ENCODE data around the gene MYH11.

The MYH11 gene

GRCh38 chr16:15835136-15835878 lies 21.5 kb downstream of the MYH11 start:
- peak in 2 of 3 donors; percentile 25 to 26 for DNase-seq
- 100% methylated on average over 1 of the region's 2 CpGs for whole genome bisulfite sequencing (ENCODE audit: insufficient coverage)
- Histone ChIP-seq H3K9me3 (ENCODE audit: control extremely low read depth in 1 of 5, control insufficient read depth in 4 of 5, insufficient read depth in 2 of 5, low read depth in 1 of 5, low read length in 4 of 5) (no peaks in the 10 kb centered on the region), H3K4me1 (ENCODE audit: control extremely low read depth in 1 of 4, control insufficient read depth in 4 of 4, insufficient read depth in 4 of 4, low read length in 3 of 4) (peaks cover 0 to 19% (median 9%) of the 10 kb centered on the region in 4 experiments), H3K27ac (ENCODE audit: insufficient read depth in 1 of 2, low read depth in 1 of 2, low read length in 2 of 2, poor library complexity in 1 of 2, severe bottlenecking in 2 of 2) (no peak overlapping the region), H3K27me3 (replicated peaks in 2 of 5; ENCODE audit: control insufficient read depth in 4 of 5, insufficient read depth in 5 of 5, low read length in 4 of 5) (no peaks in the 10 kb centered on the region), H3K4me3 (ENCODE audit: control insufficient read depth in 1 of 7, extremely low read depth in 1 of 7, insufficient read depth in 4 of 7, low read depth in 2 of 7, low read length in 6 of 7) (no peak overlapping the region), H3K36me3 (ENCODE audit: control insufficient read depth in 4 of 4, insufficient read depth in 4 of 4, low read length in 3 of 4) (no peaks in the 10 kb centered on the region)
- CTCF ChIA-PET: no interaction called here
- POLR2A ChIA-PET: interaction anchor here (0.6 kb wide), 1 partner anchor 65 kb away, joined by 3 read pairs; no protein-coding TSS in a partner anchor

DNA sequence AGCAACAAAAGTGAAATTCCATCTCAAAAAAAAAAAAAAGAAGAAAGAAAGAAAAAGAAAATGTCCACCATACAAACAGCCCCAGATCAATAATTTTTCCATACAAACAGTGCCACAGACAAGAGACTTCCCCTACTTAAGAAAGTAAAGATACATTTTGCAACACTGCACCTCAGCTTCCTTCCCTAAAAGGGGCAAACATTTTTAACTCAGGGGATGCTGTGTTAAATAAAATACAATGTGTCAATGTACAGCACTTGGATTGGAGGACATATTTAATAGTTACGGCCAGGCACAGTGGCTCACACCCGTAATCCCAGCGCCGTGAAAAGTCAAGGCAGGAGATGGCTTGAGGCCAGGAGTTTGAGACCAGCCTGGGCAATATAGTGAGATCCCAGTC lies 22.3 kb downstream of the MYH11 start:
- POLR2A ChIA-PET: no interaction called here
- CTCF ChIA-PET: interaction anchor here (0.7 kb wide), 2 partner anchors 12 to 21 kb away, joined by 3 read pairs; no protein-coding TSS in a partner anchor
- 98% methylated on average over 4 of the region's 4 CpGs for WGBS (ENCODE audit: insufficient coverage)

DNA sequence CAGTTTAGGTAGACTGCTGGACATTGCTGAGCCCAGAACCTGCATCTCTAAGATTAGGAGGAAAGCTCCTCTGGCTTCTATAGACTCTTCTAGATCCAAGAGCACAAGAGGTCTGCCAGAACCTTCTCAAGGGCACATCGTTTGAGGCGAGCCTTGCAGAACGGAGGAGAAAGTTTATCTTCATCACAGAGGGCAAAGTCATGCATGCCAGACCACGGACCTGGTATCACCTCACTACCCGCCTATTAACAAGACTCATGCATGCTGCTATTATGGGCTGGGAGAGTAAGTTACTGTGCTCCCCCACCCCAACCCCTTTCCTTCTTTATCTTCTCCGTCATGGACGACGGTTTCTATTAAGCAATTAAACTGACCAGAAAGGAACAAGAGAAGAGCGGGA lies 23.3 kb downstream of the MYH11 start:
- 88% methylated on average over 7 of the region's 9 CpGs for WGBS (ENCODE audit: insufficient coverage)
- H3K36me3 ChIP-seq (ENCODE audit: control insufficient read depth in 4 of 4, insufficient read depth in 4 of 4, low read length in 3 of 4): no peaks in the 10 kb centered on the region
- ChIA-PET POLR2A (no interaction called here), CTCF (interaction anchor here (1.3 to 1.6 kb wide), 2 partner anchors 8 to 11 kb away, joined by 3 to 9 read pairs; no protein-coding TSS in a partner anchor)
- H3K4me3 ChIP-seq (ENCODE audit: control insufficient read depth in 1 of 7, extremely low read depth in 1 of 7, insufficient read depth in 4 of 7, low read depth in 2 of 7, low read length in 6 of 7): no peak overlapping the region
- H3K4me1 ChIP-seq (ENCODE audit: control extremely low read depth in 1 of 4, control insufficient read depth in 4 of 4, insufficient read depth in 4 of 4, low read length in 3 of 4): peaks cover 0 to 22% (median 9%) of the 10 kb centered on the region in 4 experiments
- H3K9me3 ChIP-seq (ENCODE audit: control extremely low read depth in 1 of 5, control insufficient read depth in 4 of 5, insufficient read depth in 2 of 5, low read depth in 1 of 5, low read length in 4 of 5): no peaks in the 10 kb centered on the region
- peak in 1 of 3 donors; percentile 9 for DNase-seq
- H3K27ac ChIP-seq (ENCODE audit: insufficient read depth in 1 of 2, low read depth in 1 of 2, low read length in 2 of 2, poor library complexity in 1 of 2, severe bottlenecking in 2 of 2): no peak overlapping the region
- no peaks in the 10 kb centered on the region for H3K27me3 ChIP-seq (replicated peaks in 2 of 5; ENCODE audit: control insufficient read depth in 4 of 5, insufficient read depth in 5 of 5, low read length in 4 of 5)

More for the DNA sequence above, 22.3 kb downstream of the MYH11 start:
- Histone ChIP-seq H3K27ac (ENCODE audit: insufficient read depth in 1 of 2, low read depth in 1 of 2, low read length in 2 of 2, poor library complexity in 1 of 2, severe bottlenecking in 2 of 2) (no peak overlapping the region), H3K4me1 (ENCODE audit: control extremely low read depth in 1 of 4, control insufficient read depth in 4 of 4, insufficient read depth in 4 of 4, low read length in 3 of 4) (peaks cover 0 to 20% (median 9%) of the 10 kb centered on the region in 4 experiments), H3K9me3 (ENCODE audit: control extremely low read depth in 1 of 5, control insufficient read depth in 4 of 5, insufficient read depth in 2 of 5, low read depth in 1 of 5, low read length in 4 of 5) (no peaks in the 10 kb centered on the region), H3K27me3 (replicated peaks in 2 of 5; ENCODE audit: control insufficient read depth in 4 of 5, insufficient read depth in 5 of 5, low read length in 4 of 5) (no peaks in the 10 kb centered on the region), H3K4me3 (ENCODE audit: control insufficient read depth in 1 of 7, extremely low read depth in 1 of 7, insufficient read depth in 4 of 7, low read depth in 2 of 7, low read length in 6 of 7) (no peak overlapping the region), H3K36me3 (ENCODE audit: control insufficient read depth in 4 of 4, insufficient read depth in 4 of 4, low read length in 3 of 4) (no peaks in the 10 kb centered on the region)
- DNase-seq: peak in 2 of 3 donors; percentile 40 to 45

- peaks cover 0 to 22% (median 9%) of the 10 kb centered on the region in 4 experiments for H3K4me1 ChIP-seq (ENCODE audit: control extremely low read depth in 1 of 4, control insufficient read depth in 4 of 4, insufficient read depth in 4 of 4, low read length in 3 of 4)
- no peaks in the 10 kb centered on the region for H3K36me3 ChIP-seq (ENCODE audit: control insufficient read depth in 4 of 4, insufficient read depth in 4 of 4, low read length in 3 of 4)
- no peaks in the 10 kb centered on the region for H3K27me3 ChIP-seq (replicated peaks in 2 of 5; ENCODE audit: control insufficient read depth in 4 of 5, insufficient read depth in 5 of 5, low read length in 4 of 5)
- H3K4me3 ChIP-seq (ENCODE audit: control insufficient read depth in 1 of 7, extremely low read depth in 1 of 7, insufficient read depth in 4 of 7, low read depth in 2 of 7, low read length in 6 of 7): no peak overlapping the region
- CTCF ChIA-PET: interaction anchor here (1.6 kb wide), 1 partner anchor 10 kb away, joined by 9 read pairs; no protein-coding TSS in a partner anchor
- POLR2A ChIA-PET: no interaction called here
- no peaks in the 10 kb centered on the region for H3K9me3 ChIP-seq (ENCODE audit: control extremely low read depth in 1 of 5, control insufficient read depth in 4 of 5, insufficient read depth in 2 of 5, low read depth in 1 of 5, low read length in 4 of 5)
- WGBS (ENCODE audit: insufficient coverage): 96% methylated on average over 4 of the region's 6 CpGs
- DNase-seq: no peak
- no peak overlapping the region for H3K27ac ChIP-seq (ENCODE audit: insufficient read depth in 1 of 2, low read depth in 1 of 2, low read length in 2 of 2, poor library complexity in 1 of 2, severe bottlenecking in 2 of 2)
Observed at GRCh38 chr16:15832241-15832640, 24.6 kb downstream of the MYH11 start.

- H3K9me3 ChIP-seq (ENCODE audit: control extremely low read depth in 1 of 5, control insufficient read depth in 4 of 5, insufficient read depth in 2 of 5, low read depth in 1 of 5, low read length in 4 of 5): no peaks in the 10 kb centered on the region
- WGBS (ENCODE audit: insufficient coverage): no CpG with 5 or more reads among the region's 6 CpGs
- CTCF ChIA-PET: no interaction called here
Observed at GRCh38 chr16:15830832-15831451, 25.9 kb downstream of the MYH11 start.

GRCh38 chr16:15829460-15829859 lies 27.4 kb downstream of the MYH11 start:
- Histone ChIP-seq H3K27ac (ENCODE audit: insufficient read depth in 1 of 2, low read depth in 1 of 2, low read length in 2 of 2, poor library complexity in 1 of 2, severe bottlenecking in 2 of 2) (no peak overlapping the region), H3K27me3 (replicated peaks in 2 of 5; ENCODE audit: control insufficient read depth in 4 of 5, insufficient read depth in 5 of 5, low read length in 4 of 5) (no peaks in the 10 kb centered on the region), H3K36me3 (ENCODE audit: control insufficient read depth in 4 of 4, insufficient read depth in 4 of 4, low read length in 3 of 4) (no peaks in the 10 kb centered on the region), H3K4me1 (ENCODE audit: control extremely low read depth in 1 of 4, control insufficient read depth in 4 of 4, insufficient read depth in 4 of 4, low read length in 3 of 4) (peaks cover 0 to 11% (median 0%) of the 10 kb centered on the region in 4 experiments), H3K9me3 (ENCODE audit: control extremely low read depth in 1 of 5, control insufficient read depth in 4 of 5, insufficient read depth in 2 of 5, low read depth in 1 of 5, low read length in 4 of 5) (no peaks in the 10 kb centered on the region), H3K4me3 (ENCODE audit: control insufficient read depth in 1 of 7, extremely low read depth in 1 of 7, insufficient read depth in 4 of 7, low read depth in 2 of 7, low read length in 6 of 7) (no peak overlapping the region)
- DNase-seq: no peak
- ChIA-PET CTCF (interaction anchor here (0.6 to 1.6 kb wide), 2 partner anchors 9 to 27 kb away, joined by 3 to 4 read pairs; no protein-coding TSS in a partner anchor), POLR2A (no interaction called here)
- 79% methylated on average over 5 of the region's 9 CpGs for WGBS (ENCODE audit: insufficient coverage)

More at GRCh38 chr16:15830832-15831451, 25.9 kb downstream of the MYH11 start:
- peaks cover 0 to 21% (median 7%) of the 10 kb centered on the region in 4 experiments for H3K4me1 ChIP-seq (ENCODE audit: control extremely low read depth in 1 of 4, control insufficient read depth in 4 of 4, insufficient read depth in 4 of 4, low read length in 3 of 4)
- DNase-seq: peak in 2 of 3 donors; percentile 60 to 67
- POLR2A ChIA-PET: no interaction called here
- H3K36me3 ChIP-seq (ENCODE audit: control insufficient read depth in 4 of 4, insufficient read depth in 4 of 4, low read length in 3 of 4): no peaks in the 10 kb centered on the region
- no peak overlapping the region for H3K4me3 ChIP-seq (ENCODE audit: control insufficient read depth in 1 of 7, extremely low read depth in 1 of 7, insufficient read depth in 4 of 7, low read depth in 2 of 7, low read length in 6 of 7)
- no peak overlapping the region for H3K27ac ChIP-seq (ENCODE audit: insufficient read depth in 1 of 2, low read depth in 1 of 2, low read length in 2 of 2, poor library complexity in 1 of 2, severe bottlenecking in 2 of 2)
- no peaks in the 10 kb centered on the region for H3K27me3 ChIP-seq (replicated peaks in 2 of 5; ENCODE audit: control insufficient read depth in 4 of 5, insufficient read depth in 5 of 5, low read length in 4 of 5)

Data from common myeloid progenitor, CD34-positive (primary cell).